GM23338 (cell line): Measurements from ENCODE around the gene RANBP1. TPM values are rescaled to one million over a fixed set of nuclear protein-coding genes. Genes with fewer than 3 reads are reported as not detected.

Source experiments
- ATAC-seq: fragments of 200-7000 bp; cut with Tn5 transposase; 3 replicates; pipeline ENCODE4 v1.9.1; 2020
- DNase-seq: peaks from one replicate; pipeline ENCODE4 v3.0.0-alpha.2; 2015; ENCODE audit warnings: low spot score
- H2AFZ ChIP-seq: fragments of 200-600 bp; sonication (generic); 2 replicates; pipeline ENCODE4 v1.8.0; 2016; ENCODE audit warnings: antibody characterized with exemption, mild to moderate bottlenecking, moderate library complexity
- H3F3A ChIP-seq: fragments of 200-600 bp; sonication (generic); replicated peaks from 2 replicates; pipeline ENCODE4 v1.8.0; 2017; ENCODE audit warnings: antibody characterized with exemption, mixed run types, low read depth
- H3K27ac ChIP-seq: fragments of 200-600 bp; sonication (generic); 2 replicates; pipeline ENCODE4 v1.6.1; 2016; ENCODE audit warnings: low read depth
- H3K27me3 ChIP-seq: fragments of 200-600 bp; sonication (generic); 2 replicates; pipeline ENCODE4 v1.8.0; 2016; ENCODE audit warnings: mild to moderate bottlenecking, mixed run types, moderate library complexity; ENCODE audit not compliant: insufficient read depth
- H3K36me3 ChIP-seq: fragments of 200-600 bp; sonication (generic); 2 replicates; pipeline ENCODE4 v1.8.0; 2016; ENCODE audit warnings: mild to moderate bottlenecking; ENCODE audit not compliant: insufficient read depth
- H3K4me1 ChIP-seq: fragments of 200-600 bp; sonication (generic); 2 replicates; pipeline ENCODE4 v1.8.0; 2016; ENCODE audit warnings: mild to moderate bottlenecking, moderate library complexity; ENCODE audit not compliant: insufficient read depth
- H3K4me2 ChIP-seq: fragments of 200-600 bp; sonication (generic); 2 replicates; pipeline ENCODE4 v1.7.1; 2017; ENCODE audit warnings: mixed run types
- H3K4me3 ChIP-seq: fragments of 200-600 bp; sonication (generic); 2 replicates; pipeline ENCODE4 v1.6.1; 2016; ENCODE audit warnings: mixed run types
- H3K79me2 ChIP-seq: fragments of 200-600 bp; sonication (generic); replicated peaks from 2 replicates; pipeline ENCODE4 v1.8.0; 2017; ENCODE audit warnings: mild to moderate bottlenecking; ENCODE audit not compliant: insufficient read depth
- H3K9me2 ChIP-seq: fragments of 200-600 bp; sonication (generic); 2 replicates; pipeline ENCODE4 v1.8.0; 2017; ENCODE audit not compliant: insufficient read depth
- H4K20me1 ChIP-seq: fragments of 200-600 bp; sonication (generic); replicated peaks from 2 replicates; pipeline ENCODE4 v1.8.0; 2017; ENCODE audit warnings: mild to moderate bottlenecking; ENCODE audit not compliant: insufficient read depth
- H3K27ac Mint-ChIP-seq: 2 replicates; pipeline ENCODE4 v1.8.0; 2020; ENCODE audit warnings: inconsistent platforms, mild to moderate bottlenecking, moderate library complexity, mixed read lengths
- H3K27me3 Mint-ChIP-seq: 3 replicates; pipeline ENCODE4 v1.8.0; 2022; ENCODE audit warnings: low read depth, mild to moderate bottlenecking, moderate library complexity, mixed read lengths, inconsistent platforms; ENCODE audit not compliant: insufficient read depth, poor library complexity
- H3K36me3 Mint-ChIP-seq: 3 replicates; pipeline ENCODE4 v1.8.0; 2021; ENCODE audit warnings: low read depth, mild to moderate bottlenecking, inconsistent platforms, moderate library complexity, mixed read lengths
- H3K4me1 Mint-ChIP-seq: 3 replicates; pipeline ENCODE4 v1.8.0; 2020; ENCODE audit warnings: mild to moderate bottlenecking, inconsistent platforms, mixed read lengths
- H3K4me3 Mint-ChIP-seq: 3 replicates; pipeline ENCODE4 v1.8.0; 2021; ENCODE audit warnings: moderate library complexity, mild to moderate bottlenecking, inconsistent platforms, mixed read lengths
- H3K9me3 Mint-ChIP-seq: 3 replicates; pipeline ENCODE4 v1.8.0; 2020; ENCODE audit warnings: moderate library complexity, mild to moderate bottlenecking, inconsistent platforms, mixed read lengths
- CREB1 ChIP-seq: fragments of 250-450 bp; sonication (Bioruptor Pico); IDR thresholded peaks from 2 replicates; pipeline ENCODE4 v1.5.0; 2020; ENCODE audit warnings: low read depth, mild to moderate bottlenecking, moderate library complexity
- CTCF ChIP-seq, 2 experiments: fragments of 200-600 bp in 1 of 2; sonication (generic) in 1 of 2; conservative IDR thresholded peaks; 2 replicates each; pipeline versions ENCODE4 v1.5.1 to v1.6.1; 2016 to 2017; ENCODE audit warnings: antibody characterized with exemption in 2 of 2, low read depth in 2 of 2, mild to moderate bottlenecking in 2 of 2, moderate library complexity in 1 of 2
- EZH2 ChIP-seq: fragments of 200-600 bp; sonication (generic); IDR thresholded peaks from one replicate; pipeline ENCODE4 v1.8.0; 2017; ENCODE audit warnings: antibody characterized with exemption, mild to moderate bottlenecking, low read depth; ENCODE audit not compliant: unreplicated experiment
- JUNB ChIP-seq: IDR thresholded peaks from one replicate; pipeline ENCODE4 v1.6.1; 2016; ENCODE audit warnings: antibody characterized with exemption; ENCODE audit not compliant: unreplicated experiment
- NANOG ChIP-seq: IDR thresholded peaks from 2 replicates; pipeline ENCODE4 v1.6.1; 2016; ENCODE audit warnings: antibody characterized with exemption, borderline replicate concordance
- REST ChIP-seq: IDR thresholded peaks from one replicate; pipeline ENCODE4 v1.6.1; 2018; ENCODE audit warnings: antibody characterized with exemption; ENCODE audit not compliant: unreplicated experiment
- STAT1 ChIP-seq: IDR thresholded peaks from one replicate; pipeline ENCODE4 v1.6.1; 2016; ENCODE audit warnings: antibody characterized with exemption; ENCODE audit not compliant: unreplicated experiment
- ZNF114 ChIP-seq: fragments of 250-450 bp; sonication (Bioruptor Pico); IDR thresholded peaks from 2 replicates; pipeline ENCODE4 v1.5.0; 2020; ENCODE audit warnings: mild to moderate bottlenecking, moderate library complexity
- polyA plus RNA-seq: library from polyadenylated mRNA; unstranded; fragments of >200 nt; fragmentation: Nextera tagmentation; extraction: Ambion mirVana; gene quantifications from 2 replicates; pipeline ENCODE4 v1.2.1, GENCODE V29; 2016
- total RNA-seq: library from RNA; depleted of rRNA; stranded (reverse); fragments of >200 nt; shearing (Covaris generic); gene quantifications from 2 replicates; pipeline ENCODE4 v1.2.3, GENCODE V29; 2014

The RANBP1 gene
- total and polyA plus RNA-seq, 2 experiments from 2014 or later: 1,014 to 1,206 TPM

DNA sequence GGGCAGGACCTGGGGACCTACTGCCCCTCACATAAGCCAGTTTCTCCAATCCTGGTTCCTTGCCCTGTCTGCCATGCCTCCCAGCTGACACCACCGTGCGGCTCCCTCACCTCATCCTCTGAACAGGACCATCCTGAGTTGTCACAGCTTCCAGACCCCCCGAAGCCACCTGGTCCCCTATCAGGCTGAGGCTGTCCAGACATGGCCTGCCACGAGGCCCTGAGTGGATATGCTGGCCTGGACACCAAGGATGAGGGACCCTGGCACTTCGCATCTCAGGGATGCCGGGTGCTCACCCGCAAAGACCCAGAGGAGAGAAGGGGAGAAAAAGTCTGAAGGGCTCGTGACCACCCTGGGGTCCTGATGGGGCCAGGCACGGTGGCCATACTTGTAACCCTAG, 50.8 kb downstream of the RANBP1 start (continued):
- TF ChIP-seq CTCF (conservative IDR thresholded peaks at IDR 0.05; ENCODE audit: low read depth in 2 of 2) (no peak), JUNB (no peak)

- no peak for ATAC-seq
- Histone ChIP-seq H2AFZ (no peak overlapping the region), H3F3A (no peaks in the 10 kb centered on the region), H3K4me1 (no peaks in the 10 kb centered on the region), H3K4me2 (no peak overlapping the region), H3K4me3 (no peak overlapping the region), H3K79me2 (no peaks in the 10 kb centered on the region), H3K27ac (no peak overlapping the region), H3K9me2 (no peaks in the 10 kb centered on the region), H3K36me3 (no peaks in the 10 kb centered on the region), H4K20me1 (no peaks in the 10 kb centered on the region), H3K27me3 (no peaks in the 10 kb centered on the region)
- H3K9me3 Mint-ChIP-seq: peaks cover 4% of the 10 kb centered on the region
- no peak overlapping the region for H3K27ac Mint-ChIP-seq
- TF ChIP-seq JUNB: no peak
- TF ChIP-seq NANOG: no peak
- no peak for TF ChIP-seq CREB1
- TF ChIP-seq ZNF114 (CRISPR knock-in tag): no peak
- no peak for TF ChIP-seq EZH2
- TF ChIP-seq STAT1: no peak
- peak; percentile 40 for TF ChIP-seq REST
- peaks cover 3% of the 10 kb centered on the region; the same call in 1 of the 3 replicates for H3K36me3 Mint-ChIP-seq
- H3K4me1 Mint-ChIP-seq: no peaks in the 10 kb centered on the region
- peaks cover 5% of the 10 kb centered on the region for H3K27me3 Mint-ChIP-seq
- H3K4me3 Mint-ChIP-seq: no peak overlapping the region
- no peak for DNase-seq
These were observed 51.9 kb downstream of the RANBP1 start for GRCh38 chr22:20167643-20168322.
